HepG2 (cell line): ENCODE measurements around the gene ACP2. TPM values are rescaled to one million over a fixed set of nuclear protein-coding genes. Genes with fewer than 3 reads are reported as not detected.

ENCODE experiments used
- ATAC-seq: fragments of 200-7000 bp; cut with Tn5 transposase; 3 replicates; pipeline ENCODE4 v1.9.1; 2020; ENCODE audit warnings: mild to moderate bottlenecking, moderate library complexity
- BruUV-seq: library from RNA; stranded (reverse); fragments of 400-500 nt; replicated peaks from 2 replicates; lab custom pipeline; 2021; lab: Mats Ljungman, UMichigan
- CTCF ChIA-PET: fragments of 300-600 bp; formaldehyde crosslinking; extraction: SDS; loops from one replicate; lab custom pipeline; 2021; ENCODE audit warnings: low total read pairs, inconsistent platforms, low intra/inter-chr PET ratio; lab: Yijun Ruan, JAX
- POLR2A ChIA-PET: fragments of 350-600 bp; sonication (Branson Sonifier 250); formaldehyde crosslinking; loops from one replicate; lab custom pipeline; 2020; ENCODE audit warnings: antibody characterized with exemption, inconsistent platforms; lab: Yijun Ruan, JAX
- DNase-seq: peaks from one replicate; pipeline ENCODE4 v3.0.0-alpha.2; 2015; ENCODE audit warnings: low spot score
- FAIRE-seq: peaks from 3 replicates; lab custom pipeline; 2011; peaks lifted over from hg19 to GRCh38; lab: Jason Lieb, UNC
- H2AFZ ChIP-seq: one replicate; pipeline ENCODE4 v1.6.1; 2011; ENCODE audit warnings: low read length, inconsistent platforms
- H3K27ac ChIP-seq: fragments of 300-600 bp; 3 replicates; pipeline ENCODE4 v1.8.0; 2011; ENCODE audit warnings: mixed run types, mild to moderate bottlenecking, mixed read lengths, low read length, inconsistent platforms; ENCODE audit not compliant: insufficient read depth; ENCODE audit errors: extremely low read length
- H3K27me3 ChIP-seq, 2 experiments: fragments of 200-600 bp in 1 of 2; 2 replicates in 1 of 2; 3 replicates in 1 of 2; pipeline versions ENCODE4 v1.6.0 to v1.8.0; 2011; ENCODE audit warnings: low read length in 2 of 2, mild to moderate bottlenecking in 2 of 2, moderate library complexity in 2 of 2, inconsistent platforms in 1 of 2; ENCODE audit not compliant: insufficient read depth in 2 of 2, control insufficient read depth in 1 of 2
- H3K36me3 ChIP-seq, 2 experiments: fragments of 200-600 bp in 1 of 2; replicated peaks in 1 of 2; 2 replicates in 1 of 2; 3 replicates in 1 of 2; pipeline versions ENCODE4 v1.5.1 to v1.8.0; 2011; ENCODE audit warnings: low read length in 2 of 2, inconsistent platforms in 1 of 2; ENCODE audit not compliant: insufficient read depth in 2 of 2, control insufficient read depth in 1 of 2
- H3K4me1 ChIP-seq: 2 replicates; pipeline ENCODE4 v1.5.1; 2012; ENCODE audit warnings: low read length, inconsistent platforms; ENCODE audit not compliant: insufficient read depth
- H3K4me2 ChIP-seq: 2 replicates; pipeline ENCODE4 v1.6.0; 2011; ENCODE audit warnings: low read depth, low read length, inconsistent platforms
- H3K4me3 ChIP-seq, 3 experiments: fragments of 200-600 bp in 1 of 3; sonication (generic), shearing (Covaris generic) in 1 of 3; replicated peaks in 1 of 3; 2 replicates each; pipeline ENCODE4 v1.5.1; 2011 to 2016; ENCODE audit warnings: low read length in 3 of 3, inconsistent platforms in 2 of 3, low read depth in 2 of 3, mild to moderate bottlenecking in 2 of 3, control low read depth in 1 of 3, mixed read lengths in 1 of 3; ENCODE audit not compliant: insufficient read depth in 1 of 3
- H3K79me2 ChIP-seq: one replicate; pipeline ENCODE4 v1.6.1; 2011; ENCODE audit warnings: low read length, inconsistent platforms; ENCODE audit not compliant: insufficient read depth
- H3K9ac ChIP-seq: 2 replicates; pipeline ENCODE4 v1.6.0; 2011; ENCODE audit warnings: mild to moderate bottlenecking, low read depth, low read length, inconsistent platforms; ENCODE audit not compliant: insufficient read depth
- H3K9me3 ChIP-seq: 2 replicates; pipeline ENCODE4 v1.5.1; 2012; ENCODE audit warnings: mild to moderate bottlenecking, low read length
- H4K20me1 ChIP-seq: 2 replicates; pipeline ENCODE4 v1.6.0; 2011; ENCODE audit warnings: inconsistent platforms, mild to moderate bottlenecking, low read length, moderate library complexity; ENCODE audit not compliant: insufficient read depth
- MXD3 ChIP-seq: IDR thresholded peaks from 2 replicates; pipeline ENCODE4 v1.6.1; 2016; ENCODE audit warnings: mild to moderate bottlenecking, missing biosample characterization, missing genetic modification reagents
- PRDM10 ChIP-seq: sonication (generic); formaldehyde crosslinking; IDR thresholded peaks from 2 replicates; pipeline ENCODE4 v1.4.0; 2020; ENCODE audit warnings: low read depth, missing genetic modification reagents
- SRSF1 ChIP-seq: fragments of 200-400 bp; formaldehyde crosslinking; optimal IDR thresholded peaks from 2 replicates; pipeline ENCODE3; 2017; ENCODE audit warnings: mild to moderate bottlenecking, low read depth, low read length, moderate library complexity
- TP53 ChIP-seq: sonication (generic); formaldehyde crosslinking; conservative IDR thresholded peaks from 2 replicates; pipeline ENCODE4 v1.4.0; 2020; ENCODE audit warnings: missing genetic modification reagents
- ZBTB10 ChIP-seq: sonication (generic); formaldehyde crosslinking; IDR thresholded peaks from 2 replicates; pipeline ENCODE4 v1.4.0; 2020; ENCODE audit warnings: missing genetic modification reagents, borderline replicate concordance
- ZBTB33 ChIP-seq: sonication (generic); formaldehyde crosslinking; IDR thresholded peaks from 2 replicates; pipeline ENCODE4 v1.4.0; 2020; ENCODE audit warnings: missing genetic modification reagents
- ZNF12 ChIP-seq: sonication (generic); formaldehyde crosslinking; IDR thresholded peaks from 2 replicates; pipeline ENCODE4 v1.5.0; 2020; ENCODE audit warnings: missing genetic modification reagents
- ZNF383 ChIP-seq: sonication (generic); formaldehyde crosslinking; IDR thresholded peaks from 2 replicates; pipeline ENCODE4 v1.4.0; 2020; ENCODE audit warnings: missing genetic modification reagents, mild to moderate bottlenecking, borderline replicate concordance
- WGBS: methylation state at CpG from one replicate; pipeline ENCODE4 v1.1.6; 2017; ENCODE audit warnings: low lambda C conversion rate; 5-methylcytosine and 5-hydroxymethylcytosine counted together
- in situ Hi-C: cut with HindIII; loops from 2 replicates; pipeline ENCODE4 v1.10.0; 2017; ENCODE audit warnings: low pct_unique_long_range_greater_than_20kb; ENCODE audit not compliant: extremely low pct_ligation_motif_present
- intact Hi-C: fragments of 100-400 bp; cut with micrococcal nuclease; formaldehyde crosslinking; loops from one replicate; pipeline ENCODE4 v1.10.0; 2022; ENCODE audit not compliant: unreplicated experiment
- polyA plus RNA-seq, 8 experiments: library from polyadenylated mRNA; depleted of rRNA in 3 of 8; stranded (reverse) in 7 of 8; unstranded in 1 of 8; fragments of >200 nt; fragmentation: Illumina TruSeq in 4 of 8; extraction: Trizol in 4 of 8; gene quantifications; 2 replicates each; pipeline versions ENCODE4 v1.2.1 to v1.2.3, GENCODE V29; 2011 to 2016; ENCODE audit warnings: low read depth in 4 of 8, missing spikeins in 1 of 8, mixed read lengths in 1 of 8; ENCODE audit not compliant: insufficient read depth in 1 of 8
- total RNA-seq, 5 experiments: library from RNA; depleted of rRNA; stranded (reverse); fragments of >200 nt; fragmentation: Illumina TruSeq; extraction: Trizol; gene quantifications; 2 replicates each; pipeline ENCODE4 v1.2.3, GENCODE V29; 2016; ENCODE audit warnings: low read depth in 1 of 5

ACP2 gene
- total and polyA plus RNA-seq, 2 of the 13 experiments (the other 11 are each of a cell fraction or from before 2014, with no cell fraction given) = 17.7 to 20.2 TPM

GRCh38 chr11:47280860-47281259 lies 32.2 kb upstream of the ACP2 start:
- Histone ChIP-seq H3K9me3 (no peaks in the 10 kb centered on the region), H3K4me3 (no peak overlapping the region), H4K20me1 (no peaks in the 10 kb centered on the region), H3K27me3 (no peaks in the 10 kb centered on the region), H3K27ac (no peak overlapping the region), H2AFZ (no peak overlapping the region)
- BruUV-seq = no TSS peak
- intact Hi-C loops = no loop called here
- in situ Hi-C loops = no loop called here
- no peak for ATAC-seq
- 94% methylated on average over 5 of the region's 5 CpGs for WGBS
- POLR2A ChIA-PET = interaction anchor here (2.6 kb wide), 1 partner anchor 10 kb away, joined by 5 read pairs; no protein-coding TSS in a partner anchor
- TF ChIP-seq TP53 (CRISPR knock-in tag) = no peak
- no peak for TF ChIP-seq ZBTB10 (CRISPR knock-in tag)
- TF ChIP-seq ZNF12 (CRISPR knock-in tag) = no peak
- no peak for TF ChIP-seq MXD3 (CRISPR knock-in tag)
- TF ChIP-seq SRSF1 = no peak
- no peak for TF ChIP-seq ZNF383
- no peak for TF ChIP-seq PRDM10
- no peak for TF ChIP-seq ZBTB33 (CRISPR knock-in tag)
- TF ChIP-seq, all 625 proteins: peak for 0
- Histone ChIP-seq H3K9ac (no peak overlapping the region), H3K4me2 (no peak overlapping the region), H3K79me2 (peaks cover 3% of the 10 kb centered on the region), H3K36me3 (peaks cover 44 to 78% of the 10 kb centered on the region in 2 experiments), H3K4me1 (peaks cover 9% of the 10 kb centered on the region)
- CTCF ChIA-PET = no interaction called here
- DNase-seq = no peak
- FAIRE-seq = no peak
